GM23338 (cell line): ENCODE data around the gene HTR1A. TPM values are rescaled to one million over a fixed set of nuclear protein-coding genes. Genes with fewer than 3 reads are reported as not detected.

Source experiments
- polyA plus RNA-seq: library from polyadenylated mRNA; unstranded; fragments of >200 nt; fragmentation: Nextera tagmentation; extraction: Ambion mirVana; gene quantifications from 2 replicates; pipeline ENCODE4 v1.2.1, GENCODE V29; 2016
- total RNA-seq: library from RNA; depleted of rRNA; stranded (reverse); fragments of >200 nt; shearing (Covaris generic); gene quantifications from 2 replicates; pipeline ENCODE4 v1.2.3, GENCODE V29; 2014; rRNA removed

Gene HTR1A
- total and polyA plus RNA-seq, 2 experiments from 2014 or later = 1.1 to 2.3 TPM

Other genes starting within 250 kb of the HTR1A start
- 4.2 TPM in 2 replicates for gene RNF180, start 203.4 kb upstream of the HTR1A start, total RNA-seq
- gene RNF180, start 203.4 kb upstream of the HTR1A start, polyA plus RNA-seq = 1.4 and 2.0 TPM in 2 replicates